Caco-2 (cell line): ENCODE results near the gene CDH13. TPM values are rescaled to one million over a fixed set of nuclear protein-coding genes. Genes with fewer than 3 reads are reported as not detected.

ENCODE experiments used
- BruUV-seq: library from RNA; stranded (reverse); fragments of 400-500 nt; replicated peaks from 2 replicates; lab custom pipeline; 2021; lab: Mats Ljungman, UMichigan
- CTCF ChIA-PET: fragments of 300-600 bp; sonication (Branson Sonifier 250); formaldehyde crosslinking; loops from one replicate; lab custom pipeline; 2022; ENCODE audit warnings: antibody characterized with exemption; lab: Charles Lee
- POLR2A ChIA-PET: fragments of 300-600 bp; sonication (Branson Sonifier 250); formaldehyde crosslinking; loops from one replicate; lab custom pipeline; 2022; ENCODE audit warnings: antibody characterized with exemption; lab: Charles Lee
- DNase-seq, 2 experiments: peaks; one replicate each; pipeline versions ENCODE4 v3.0.0 to v3.0.0-alpha.2; 2020 to 2022
- H3K27me3 ChIP-seq: replicated peaks from 2 replicates; pipeline ENCODE4 v1.6.0; 2011; ENCODE audit warnings: low read length; ENCODE audit not compliant: control insufficient read depth, insufficient read depth
- H3K36me3 ChIP-seq: 2 replicates; pipeline ENCODE4 v1.5.1; 2011; ENCODE audit warnings: low read length; ENCODE audit not compliant: control insufficient read depth, insufficient read depth
- H3K4me1 ChIP-seq: fragments of 250-450 bp; sonication (Bioruptor Pico); 2 replicates; pipeline ENCODE4 v1.5.1; 2020; ENCODE audit warnings: mild to moderate bottlenecking
- H3K4me3 ChIP-seq: 2 replicates; pipeline ENCODE4 v1.5.1; 2011; ENCODE audit warnings: low read depth, mild to moderate bottlenecking, control low read depth, low read length
- H3K9me3 ChIP-seq: fragments of 250-450 bp; sonication (Bioruptor Pico); 2 replicates; pipeline ENCODE4 v1.5.1; 2020; ENCODE audit warnings: mild to moderate bottlenecking, moderate library complexity
- H3K27ac Mint-ChIP-seq: one replicate; pipeline ENCODE4 v1.8.0; 2022; ENCODE audit warnings: mixed read lengths; ENCODE audit not compliant: unreplicated experiment
- H3K27me3 Mint-ChIP-seq: one replicate; pipeline ENCODE4 v1.8.0; 2022; ENCODE audit warnings: mixed read lengths; ENCODE audit not compliant: insufficient read depth, unreplicated experiment
- H3K36me3 Mint-ChIP-seq: one replicate; pipeline ENCODE4 v1.8.0; 2022; ENCODE audit warnings: mild to moderate bottlenecking, mixed read lengths; ENCODE audit not compliant: insufficient read depth, unreplicated experiment
- H3K4me1 Mint-ChIP-seq: one replicate; pipeline ENCODE4 v1.8.0; 2022; ENCODE audit warnings: low read depth, mixed read lengths; ENCODE audit not compliant: unreplicated experiment
- H3K4me3 Mint-ChIP-seq: one replicate; pipeline ENCODE4 v1.8.0; 2022; ENCODE audit warnings: mild to moderate bottlenecking, moderate library complexity, mixed read lengths; ENCODE audit not compliant: unreplicated experiment
- H3K9me3 Mint-ChIP-seq: one replicate; pipeline ENCODE4 v1.8.0; 2022; ENCODE audit warnings: mixed read lengths; ENCODE audit not compliant: unreplicated experiment
- intact Hi-C: fragments of 100-400 bp; cut with micrococcal nuclease; formaldehyde crosslinking; loops from one replicate; pipeline ENCODE4 v1.10.0; 2022; ENCODE audit not compliant: unreplicated experiment
- total RNA-seq: library from RNA; stranded (reverse); gene quantifications from 2 replicates; pipeline ENCODE4 v1.2.3, GENCODE V29; 2022
- TF ChIP-seq, protein P1 (sequence below), 2 experiments: fragments of 200-600 bp in 1 of 2; IDR thresholded peaks; 1 replicate in 1 of 2; 2 replicates in 1 of 2; pipeline versions ENCODE4 v1.5.1 to v1.8.0; 2011 to 2022; ENCODE audit warnings: antibody characterized with exemption in 1 of 2, control low read depth in 1 of 2, inconsistent platforms in 1 of 2, low read depth in 1 of 2, low read length in 1 of 2, mild to moderate bottlenecking in 1 of 2, moderate library complexity in 1 of 2; ENCODE audit not compliant: insufficient read depth in 1 of 2, severe bottlenecking in 1 of 2, unreplicated experiment in 1 of 2

The CDH13 gene
- total RNA-seq, 1 experiment from 2014 or later = 2.2 TPM

DNA sequence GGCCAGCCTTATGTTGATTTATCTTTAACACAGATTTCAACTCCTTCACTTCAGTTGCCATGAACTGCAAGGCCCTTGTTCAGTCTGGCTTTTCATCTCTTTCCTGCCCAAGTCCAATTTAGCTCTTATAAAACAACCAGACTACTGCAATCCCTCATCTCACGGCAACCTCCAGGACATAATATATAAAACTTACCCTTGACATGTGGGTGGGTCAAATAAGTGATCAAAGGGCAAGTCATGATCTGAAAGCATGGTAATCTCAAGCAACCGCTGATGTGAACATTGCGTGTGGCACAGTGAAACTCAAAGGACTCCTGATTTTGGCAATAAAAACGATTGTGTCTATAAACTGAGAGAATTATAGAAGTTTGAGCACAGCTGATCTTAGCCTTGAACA, 364.6 kb downstream of the CDH13 start:
- no peaks in the 10 kb centered on the region for H3K4me1 Mint-ChIP-seq
- no peaks in the 10 kb centered on the region for H3K9me3 ChIP-seq
- H3K27me3 Mint-ChIP-seq = no peaks in the 10 kb centered on the region
- no peak overlapping the region for H3K27ac Mint-ChIP-seq
- H3K4me1 ChIP-seq = peaks cover 6% of the 10 kb centered on the region; the same call in 1 of the 2 replicates
- BruUV-seq = no TSS peak
- no peak overlapping the region for H3K4me3 Mint-ChIP-seq
- intact Hi-C loops = no loop called here
- H3K36me3 Mint-ChIP-seq = no peaks in the 10 kb centered on the region
- POLR2A ChIA-PET = no interaction called here
- CTCF ChIA-PET = no interaction called here
- no peaks in the 10 kb centered on the region for H3K27me3 ChIP-seq
- TF ChIP-seq, protein P1, sequence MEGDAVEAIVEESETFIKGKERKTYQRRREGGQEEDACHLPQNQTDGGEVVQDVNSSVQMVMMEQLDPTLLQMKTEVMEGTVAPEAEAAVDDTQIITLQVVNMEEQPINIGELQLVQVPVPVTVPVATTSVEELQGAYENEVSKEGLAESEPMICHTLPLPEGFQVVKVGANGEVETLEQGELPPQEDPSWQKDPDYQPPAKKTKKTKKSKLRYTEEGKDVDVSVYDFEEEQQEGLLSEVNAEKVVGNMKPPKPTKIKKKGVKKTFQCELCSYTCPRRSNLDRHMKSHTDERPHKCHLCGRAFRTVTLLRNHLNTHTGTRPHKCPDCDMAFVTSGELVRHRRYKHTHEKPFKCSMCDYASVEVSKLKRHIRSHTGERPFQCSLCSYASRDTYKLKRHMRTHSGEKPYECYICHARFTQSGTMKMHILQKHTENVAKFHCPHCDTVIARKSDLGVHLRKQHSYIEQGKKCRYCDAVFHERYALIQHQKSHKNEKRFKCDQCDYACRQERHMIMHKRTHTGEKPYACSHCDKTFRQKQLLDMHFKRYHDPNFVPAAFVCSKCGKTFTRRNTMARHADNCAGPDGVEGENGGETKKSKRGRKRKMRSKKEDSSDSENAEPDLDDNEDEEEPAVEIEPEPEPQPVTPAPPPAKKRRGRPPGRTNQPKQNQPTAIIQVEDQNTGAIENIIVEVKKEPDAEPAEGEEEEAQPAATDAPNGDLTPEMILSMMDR (IDR thresholded peaks at IDR 0.05; ENCODE audit: insufficient read depth in 1 of 2, low read depth in 1 of 2, low read length in 1 of 2, severe bottlenecking in 1 of 2, unreplicated experiment in 1 of 2) = no peak
- H3K4me3 ChIP-seq = no peak overlapping the region
- no peaks in the 10 kb centered on the region for H3K36me3 ChIP-seq
- no peak for DNase-seq
- H3K9me3 Mint-ChIP-seq = no peaks in the 10 kb centered on the region

DNA sequence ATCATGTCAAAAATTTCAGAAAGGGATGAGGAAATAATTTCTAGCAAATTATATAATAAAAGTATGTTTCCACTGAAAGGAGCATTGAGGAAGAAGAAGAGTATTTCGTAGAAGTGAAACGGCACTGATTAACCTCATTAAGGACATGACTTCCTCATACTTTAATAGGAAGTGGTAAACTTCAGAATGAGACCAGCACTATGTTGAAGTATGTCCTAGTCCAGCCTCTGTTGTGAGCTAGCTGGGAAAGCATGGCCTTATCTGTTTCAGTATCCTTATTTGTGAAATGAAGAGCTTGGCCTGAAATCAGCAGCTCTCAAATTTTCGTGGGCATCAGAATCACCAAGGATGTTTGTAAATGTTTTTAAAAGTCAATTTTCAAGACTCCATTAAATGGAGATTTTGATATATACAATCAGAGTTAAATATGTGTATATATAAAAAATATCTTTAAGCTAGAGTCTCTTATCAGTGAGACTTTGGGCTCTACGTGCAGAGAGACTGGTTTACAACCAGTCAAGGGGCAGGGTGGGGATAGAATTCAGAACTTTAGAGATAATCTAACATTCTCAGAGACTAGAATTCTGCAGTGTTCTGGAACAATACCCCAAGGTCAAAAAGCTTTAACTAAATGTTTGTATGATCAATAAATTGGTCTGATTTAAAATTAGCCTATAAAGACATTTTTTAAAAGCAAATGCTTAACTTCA, 365.4 kb downstream of the CDH13 start:
- H3K9me3 Mint-ChIP-seq = no peaks in the 10 kb centered on the region
- H3K27me3 Mint-ChIP-seq = no peaks in the 10 kb centered on the region
- BruUV-seq = no TSS peak
- H3K9me3 ChIP-seq = no peaks in the 10 kb centered on the region
- H3K4me1 ChIP-seq = peaks cover 6% of the 10 kb centered on the region; the same call in 1 of the 2 replicates
- no peak overlapping the region for H3K27ac Mint-ChIP-seq
- no peak overlapping the region for H3K4me3 Mint-ChIP-seq
- H3K36me3 Mint-ChIP-seq = no peaks in the 10 kb centered on the region
- no peak overlapping the region for H3K4me3 ChIP-seq
- ChIA-PET POLR2A (no interaction called here), CTCF (no interaction called here)
- intact Hi-C loops = no loop called here
- DNase-seq = no peak
- no peaks in the 10 kb centered on the region for H3K36me3 ChIP-seq
- no peaks in the 10 kb centered on the region for H3K27me3 ChIP-seq
- TF ChIP-seq, protein P1 (IDR thresholded peaks at IDR 0.05; ENCODE audit: insufficient read depth in 1 of 2, low read depth in 1 of 2, low read length in 1 of 2, severe bottlenecking in 1 of 2, unreplicated experiment in 1 of 2) = no peak
- no peaks in the 10 kb centered on the region for H3K4me1 Mint-ChIP-seq

DNA sequence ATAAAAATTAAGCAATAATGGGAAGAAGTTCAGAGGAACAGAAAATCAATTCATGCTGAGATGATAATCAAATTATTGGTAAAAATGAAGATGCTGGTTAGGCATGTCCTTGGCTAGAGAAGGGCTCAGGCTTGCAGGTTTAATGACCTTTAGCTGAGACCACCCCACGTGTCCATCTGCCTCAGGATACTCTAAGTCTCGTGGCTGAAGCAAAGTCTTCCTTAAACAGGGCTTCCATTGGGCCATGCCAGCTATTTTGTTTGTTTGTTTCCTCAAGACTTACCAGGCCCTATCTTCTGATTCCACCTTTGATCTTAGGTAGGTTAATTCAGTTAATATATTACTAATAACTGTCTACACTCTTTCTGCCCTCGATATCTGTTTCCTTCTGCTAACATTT, 366.0 kb downstream of the CDH13 start:
- no peaks in the 10 kb centered on the region for H3K9me3 Mint-ChIP-seq
- H3K4me1 ChIP-seq = peaks cover 6% of the 10 kb centered on the region; the same call in 1 of the 2 replicates
- H3K9me3 ChIP-seq = no peaks in the 10 kb centered on the region
- BruUV-seq = no TSS peak
- H3K27ac Mint-ChIP-seq = no peak overlapping the region
- H3K36me3 ChIP-seq = no peaks in the 10 kb centered on the region
- H3K4me3 ChIP-seq = no peak overlapping the region
- H3K36me3 Mint-ChIP-seq = no peaks in the 10 kb centered on the region
- no peaks in the 10 kb centered on the region for H3K4me1 Mint-ChIP-seq
- ChIA-PET CTCF (no interaction called here), POLR2A (no interaction called here)
- TF ChIP-seq, protein P1 (IDR thresholded peaks at IDR 0.05; ENCODE audit: insufficient read depth in 1 of 2, low read depth in 1 of 2, low read length in 1 of 2, severe bottlenecking in 1 of 2, unreplicated experiment in 1 of 2) = no peak
- intact Hi-C loops = no loop called here
- no peak for DNase-seq
- no peaks in the 10 kb centered on the region for H3K27me3 ChIP-seq
- no peaks in the 10 kb centered on the region for H3K27me3 Mint-ChIP-seq
- H3K4me3 Mint-ChIP-seq = no peak overlapping the region
